Hepatocyte (in vitro differentiated cells): ENCODE data around the gene HIF1A. TPM values are rescaled to one million over a fixed set of nuclear protein-coding genes. Genes with fewer than 3 reads are reported as not detected.

ENCODE experiments used
- DNase-seq: peaks from one replicate; pipeline ENCODE4 v3.0.0-alpha.2; 2016; ENCODE audit warnings: low spot score
- H2AFZ ChIP-seq: fragments of 200-600 bp; sonication (generic); 2 replicates; pipeline ENCODE4 v1.6.0; 2016; ENCODE audit warnings: antibody characterized with exemption, mild to moderate bottlenecking
- H3K27ac ChIP-seq: fragments of 200-600 bp; sonication (generic); 2 replicates; pipeline ENCODE4 v1.5.1; 2016; ENCODE audit warnings: mild to moderate bottlenecking
- H3K27me3 ChIP-seq: fragments of 200-600 bp; sonication (generic); 2 replicates; pipeline ENCODE4 v1.6.1; 2016
- H3K36me3 ChIP-seq: fragments of 200-600 bp; sonication (generic); replicated peaks from 2 replicates; pipeline ENCODE4 v1.5.1; 2016; ENCODE audit warnings: low read depth; ENCODE audit not compliant: insufficient read depth
- H3K4me1 ChIP-seq: fragments of 200-600 bp; sonication (generic); 2 replicates; pipeline ENCODE4 v1.5.1; 2016; ENCODE audit warnings: mild to moderate bottlenecking, moderate library complexity; ENCODE audit not compliant: insufficient read depth
- H3K4me2 ChIP-seq: fragments of 200-600 bp; sonication (generic); 2 replicates; pipeline ENCODE4 v1.6.0; 2016
- H3K4me3 ChIP-seq: fragments of 200-600 bp; sonication (generic); 2 replicates; pipeline ENCODE4 v1.5.1; 2016; ENCODE audit warnings: mild to moderate bottlenecking
- H3K79me2 ChIP-seq: fragments of 200-600 bp; sonication (generic); 2 replicates; pipeline ENCODE4 v1.6.0; 2017; ENCODE audit warnings: mild to moderate bottlenecking
- H3K9me2 ChIP-seq: fragments of 200-600 bp; sonication (generic); replicated peaks from 2 replicates; pipeline ENCODE4 v1.6.0; 2017; ENCODE audit warnings: mild to moderate bottlenecking; ENCODE audit not compliant: insufficient read depth
- H3K9me3 ChIP-seq: fragments of 200-600 bp; sonication (generic); 2 replicates; pipeline ENCODE4 v1.5.1; 2016; ENCODE audit warnings: low read depth, mild to moderate bottlenecking
- H4K20me1 ChIP-seq: fragments of 200-600 bp; sonication (generic); 2 replicates; pipeline ENCODE4 v1.6.0; 2016; ENCODE audit warnings: mild to moderate bottlenecking; ENCODE audit not compliant: insufficient read depth, poor library complexity, severe bottlenecking
- CTCF ChIP-seq: fragments of 200-600 bp; sonication (generic); IDR thresholded peaks from 2 replicates; pipeline ENCODE4 v1.5.1; 2016; ENCODE audit warnings: antibody characterized with exemption, mild to moderate bottlenecking; ENCODE audit not compliant: poor library complexity
- EZH2 ChIP-seq: fragments of 200-600 bp; sonication (generic); IDR thresholded peaks from 2 replicates; pipeline ENCODE4 v1.6.1; 2016; ENCODE audit warnings: antibody characterized with exemption, mild to moderate bottlenecking, borderline replicate concordance
- EZH2phosphoT487 ChIP-seq: fragments of 200-600 bp; sonication (generic); IDR thresholded peaks from one replicate; pipeline ENCODE4 v1.6.1; 2018; ENCODE audit warnings: antibody characterized with exemption, mild to moderate bottlenecking, low read depth, moderate library complexity; ENCODE audit not compliant: unreplicated experiment, severe bottlenecking
- WGBS: methylation state at CpG from one replicate; pipeline ENCODE4 v1.1.6; 2016; ENCODE audit warnings: low lambda C conversion rate; ENCODE audit errors: missing lambda C conversion rate; 5-methylcytosine and 5-hydroxymethylcytosine counted together
- polyA plus RNA-seq: library from polyadenylated mRNA; unstranded; fragments of >200 nt; fragmentation: Nextera tagmentation; extraction: Ambion mirVana; gene quantifications from 2 replicates; pipeline ENCODE4 v1.2.1, GENCODE V29; 2016
- total RNA-seq: library from RNA; depleted of rRNA; stranded (reverse); fragments of >200 nt; gene quantifications from 2 replicates; pipeline ENCODE4 v1.2.3, GENCODE V29; 2014

Gene HIF1A
- total and polyA plus RNA-seq, 2 experiments from 2014 or later = 169 to 285 TPM

- TF ChIP-seq EZH2 (no peak), CTCF (no peak), EZH2phosphoT487 (no peak)
- H3K27me3 ChIP-seq = no peaks in the 10 kb centered on the region
- H3K9me3 ChIP-seq = no peaks in the 10 kb centered on the region
- peaks cover 70% of the 10 kb centered on the region for H4K20me1 ChIP-seq
- peak overlapping the region; percentile 36 for H3K27ac ChIP-seq
- H3K79me2 ChIP-seq = peaks cover 100% of the 10 kb centered on the region
- H3K9me2 ChIP-seq = no peaks in the 10 kb centered on the region
- no peak overlapping the region for H2AFZ ChIP-seq
- peak; percentile 14 for DNase-seq
- peak overlapping the region; percentile 34 for H3K4me2 ChIP-seq
- no peaks in the 10 kb centered on the region for H3K4me1 ChIP-seq
- 63% methylated on average over 9 of the region's 9 CpGs for WGBS
- H3K36me3 ChIP-seq = no peaks in the 10 kb centered on the region
- H3K4me3 ChIP-seq = no peak overlapping the region
Observed at GRCh38 chr14:61720294-61720661, 25.0 kb downstream of the HIF1A start.

DNA sequence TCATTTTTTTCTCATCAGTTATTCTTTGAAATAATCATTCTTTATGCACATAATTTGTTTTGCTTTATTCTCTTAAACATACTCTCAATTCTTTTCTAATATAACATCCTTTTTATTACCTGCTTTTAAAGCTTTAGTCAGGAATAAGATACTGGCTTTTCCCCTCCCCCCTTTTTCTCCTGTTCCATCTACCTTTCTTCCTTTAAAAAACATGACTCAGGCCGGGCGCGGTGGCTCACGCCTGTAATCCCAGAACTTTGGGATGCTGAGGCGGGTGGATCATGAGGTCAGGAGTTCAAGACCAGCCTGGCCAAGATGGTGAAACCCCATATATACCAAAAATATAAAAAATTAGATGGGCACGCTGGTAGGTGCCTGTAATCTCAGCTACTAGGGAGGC is 25.4 kb downstream of the HIF1A start:
- H3K79me2 ChIP-seq = peaks cover 100% of the 10 kb centered on the region
- no peak overlapping the region for H3K4me3 ChIP-seq
- no peak for TF ChIP-seq EZH2
- no peak for TF ChIP-seq CTCF
- TF ChIP-seq EZH2phosphoT487 = no peak
- no peaks in the 10 kb centered on the region for H3K9me2 ChIP-seq
- no peak overlapping the region for H2AFZ ChIP-seq
- H3K27me3 ChIP-seq = no peaks in the 10 kb centered on the region
- no peaks in the 10 kb centered on the region for H3K9me3 ChIP-seq
- H3K4me2 ChIP-seq = peak overlapping the region; percentile 34
- WGBS = 75% methylated on average over 6 of the region's 6 CpGs
- no peak for DNase-seq
- H3K27ac ChIP-seq = peak overlapping the region; percentile 36
- H4K20me1 ChIP-seq = peaks cover 65% of the 10 kb centered on the region
- H3K4me1 ChIP-seq = no peaks in the 10 kb centered on the region
- no peaks in the 10 kb centered on the region for H3K36me3 ChIP-seq

- Histone ChIP-seq H3K27me3 (no peaks in the 10 kb centered on the region), H3K9me3 (no peaks in the 10 kb centered on the region), H3K27ac (no peak overlapping the region), H3K4me2 (no peak overlapping the region), H3K4me1 (no peaks in the 10 kb centered on the region), H4K20me1 (peaks cover 39% of the 10 kb centered on the region), H2AFZ (no peak overlapping the region), H3K36me3 (no peaks in the 10 kb centered on the region), H3K79me2 (peaks cover 95% of the 10 kb centered on the region), H3K4me3 (no peak overlapping the region), H3K9me2 (no peaks in the 10 kb centered on the region)
- WGBS = 80% methylated on average over 1 of the region's 2 CpGs
- DNase-seq = no peak
- TF ChIP-seq EZH2 (no peak), CTCF (no peak), EZH2phosphoT487 (no peak)
Observed at GRCh38 chr14:61724133-61724532, 28.8 kb downstream of the HIF1A start.
